Colon (tissue), 2 donors: Measurements from ENCODE around the gene ABCA7.

Experiments
- FAIRE-seq: peaks from 2 replicates; lab custom pipeline; 2012; peaks lifted over from hg19 to GRCh38; lab: Jason Lieb, UNC
- donor health status: control.
- donor health status: control.

Gene ABCA7

DNA sequence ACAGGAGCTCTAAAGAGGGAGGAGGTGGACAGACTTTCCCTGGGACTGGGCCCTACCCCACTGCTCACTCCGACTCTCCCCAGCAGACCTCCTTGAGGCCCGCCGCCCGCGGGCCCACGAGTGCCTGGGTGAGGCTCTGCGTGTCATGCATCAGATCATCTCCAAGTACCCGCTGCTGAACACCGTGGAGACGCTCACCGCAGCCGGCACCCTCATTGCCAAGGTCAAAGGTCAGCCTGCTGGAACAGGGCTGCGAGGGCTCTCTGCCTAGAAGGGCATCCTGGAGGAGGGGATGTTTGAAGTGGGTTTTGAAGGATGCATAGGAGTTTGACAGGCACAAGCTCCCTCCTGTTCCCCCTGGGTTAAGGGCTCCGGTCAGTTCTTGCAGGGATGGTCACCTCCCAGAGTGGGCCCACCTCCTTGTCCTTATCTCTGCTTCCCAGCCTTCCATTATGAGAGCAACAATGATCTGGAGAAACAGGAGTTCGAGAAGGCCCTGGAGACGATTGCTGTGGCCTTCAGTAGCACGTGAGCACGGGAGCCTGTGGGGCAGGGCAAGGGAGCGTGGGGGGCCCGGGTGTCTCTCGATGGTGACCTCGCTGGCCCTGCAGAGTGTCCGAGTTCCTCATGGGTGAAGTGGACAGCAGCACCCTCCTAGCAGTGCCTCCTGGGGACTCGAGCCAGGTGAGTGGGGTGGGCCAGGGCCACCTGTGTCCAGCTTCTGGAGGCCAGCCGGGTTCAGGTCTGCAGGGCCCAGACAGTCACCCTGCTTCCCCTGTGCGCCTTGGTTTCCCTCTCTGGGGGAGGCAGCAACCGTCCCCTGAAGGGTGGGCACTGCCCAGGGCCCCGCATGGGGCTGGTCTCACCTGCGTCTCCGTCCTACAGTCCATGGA lies 33.4 kb downstream of the ABCA7 start:
- no peak for FAIRE-seq

DNA sequence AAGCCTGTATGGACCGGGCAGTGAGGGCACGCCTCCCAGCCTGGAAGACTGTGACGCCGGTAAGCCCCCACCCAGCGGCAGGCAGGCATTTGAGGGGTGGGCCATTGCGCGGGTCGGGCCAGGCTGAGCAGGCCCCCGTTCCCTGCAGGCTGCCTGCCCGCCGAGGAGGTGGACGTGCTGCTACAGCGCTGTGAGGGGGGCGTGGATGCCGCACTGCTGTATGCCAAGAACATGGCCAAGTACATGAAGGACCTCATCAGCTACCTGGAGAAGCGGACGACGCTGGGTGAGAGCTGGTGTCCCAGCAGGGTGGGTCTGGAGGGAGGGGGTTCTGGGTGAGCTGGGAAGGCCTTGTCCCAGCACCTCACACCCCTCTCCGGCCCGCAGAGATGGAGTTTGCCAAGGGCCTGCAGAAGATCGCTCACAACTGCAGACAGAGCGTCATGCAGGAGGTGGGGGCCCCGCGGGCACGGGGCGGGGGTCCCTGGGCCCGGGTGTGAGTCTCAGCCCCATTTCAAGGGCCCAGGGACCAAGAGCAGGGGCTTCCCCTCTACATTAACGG lies 34.1 kb downstream of the ABCA7 start:
- no peak for FAIRE-seq

DNA sequence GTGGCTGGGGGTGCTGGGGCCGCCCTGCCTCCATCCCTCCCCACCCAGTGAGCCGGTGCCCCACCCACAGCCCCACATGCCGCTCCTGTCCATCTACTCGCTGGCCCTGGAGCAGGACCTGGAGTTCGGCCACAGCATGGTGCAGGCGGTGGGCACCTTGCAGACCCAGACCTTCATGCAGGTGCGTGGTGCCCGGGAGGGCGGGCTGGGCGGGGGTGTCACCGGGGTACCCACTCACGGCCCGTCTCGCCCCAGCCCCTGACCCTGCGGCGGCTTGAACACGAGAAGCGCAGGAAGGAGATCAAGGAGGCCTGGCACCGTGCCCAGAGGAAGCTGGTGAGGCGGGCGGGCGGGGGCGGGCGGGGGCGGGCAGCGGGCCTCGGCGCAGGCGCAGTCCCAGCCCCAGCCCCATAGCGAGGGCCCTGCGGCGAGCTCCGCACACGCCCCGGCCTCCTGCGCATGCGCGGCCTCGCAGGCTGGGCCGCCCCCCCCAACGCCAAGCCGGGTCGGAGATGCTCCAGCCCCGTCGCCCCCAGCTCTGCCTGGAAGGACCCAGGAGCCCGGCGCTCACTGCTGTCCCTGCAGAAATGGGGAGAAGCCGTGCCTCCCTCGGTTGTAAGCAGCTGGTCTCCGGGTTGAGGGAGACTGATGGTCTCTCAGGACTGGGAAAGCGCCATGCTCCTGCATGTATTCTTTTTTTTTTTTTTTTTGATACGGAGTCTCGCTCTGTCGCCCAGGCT lies 34.8 kb downstream of the ABCA7 start:
- FAIRE-seq: no peak

DNA sequence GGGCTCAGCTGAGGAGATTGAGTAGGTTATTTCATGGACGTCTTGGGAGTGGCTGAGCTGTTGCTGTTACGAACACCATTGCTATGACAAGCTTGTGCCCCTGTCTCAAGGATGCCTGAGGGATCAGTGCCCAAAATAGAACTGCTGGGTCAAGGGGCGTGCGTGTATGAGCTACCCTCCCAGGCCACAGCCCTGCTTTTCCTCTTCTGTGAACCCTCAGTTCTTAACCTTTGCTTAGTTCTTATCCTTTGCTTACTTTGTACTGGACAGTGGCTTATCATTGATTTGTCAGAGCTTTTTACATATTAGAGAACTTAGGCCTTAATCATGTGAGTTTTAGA lies 36.1 kb downstream of the ABCA7 start:
- FAIRE-seq: no peak

DNA sequence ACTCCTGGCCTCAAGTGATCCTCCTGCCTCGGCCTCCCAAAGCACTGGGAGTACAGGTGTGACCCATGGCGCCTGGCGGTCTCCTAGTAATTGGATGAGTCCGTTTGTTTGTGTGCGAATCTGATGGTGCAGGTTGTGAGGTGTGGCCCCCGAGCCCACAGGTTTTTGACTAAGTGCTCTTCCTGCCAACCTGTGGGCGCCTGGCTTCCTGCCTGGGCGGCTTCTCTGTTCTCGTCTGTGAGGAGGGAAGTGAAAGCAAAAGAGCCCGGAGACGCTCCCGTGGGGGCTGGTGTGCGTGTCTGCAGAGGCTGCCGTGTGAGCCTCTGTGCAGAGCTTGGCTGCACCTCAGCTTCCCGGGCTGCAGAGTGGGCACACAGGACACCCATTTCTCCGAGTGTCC lies 37.0 kb downstream of the ABCA7 start:
- FAIRE-seq: no peak

DNA sequence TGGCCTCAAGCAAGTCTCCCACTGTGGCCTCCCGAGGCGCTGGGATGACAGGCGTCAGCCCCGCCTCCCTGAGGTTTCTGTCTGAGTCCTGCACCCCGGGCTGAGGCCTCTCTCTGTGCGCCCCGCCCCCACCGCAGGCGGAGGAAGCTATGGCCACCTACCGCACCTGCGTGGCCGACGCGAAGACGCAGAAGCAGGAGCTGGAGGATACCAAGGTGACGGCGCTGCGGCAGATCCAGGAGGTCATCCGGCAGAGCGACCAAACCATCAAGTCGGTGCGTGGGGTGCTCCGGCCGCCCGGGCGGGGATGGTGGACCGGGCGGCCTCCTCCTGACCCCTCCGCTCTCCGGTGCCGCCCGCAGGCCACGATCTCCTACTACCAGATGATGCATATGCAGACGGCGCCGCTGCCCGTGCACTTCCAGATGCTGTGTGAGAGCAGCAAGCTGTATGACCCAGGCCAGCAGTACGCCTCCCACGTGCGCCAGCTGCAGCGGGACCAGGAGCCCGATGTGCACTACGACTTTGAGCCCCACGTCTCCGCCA lies 39.7 kb downstream of the ABCA7 start:
- FAIRE-seq: no peak

DNA sequence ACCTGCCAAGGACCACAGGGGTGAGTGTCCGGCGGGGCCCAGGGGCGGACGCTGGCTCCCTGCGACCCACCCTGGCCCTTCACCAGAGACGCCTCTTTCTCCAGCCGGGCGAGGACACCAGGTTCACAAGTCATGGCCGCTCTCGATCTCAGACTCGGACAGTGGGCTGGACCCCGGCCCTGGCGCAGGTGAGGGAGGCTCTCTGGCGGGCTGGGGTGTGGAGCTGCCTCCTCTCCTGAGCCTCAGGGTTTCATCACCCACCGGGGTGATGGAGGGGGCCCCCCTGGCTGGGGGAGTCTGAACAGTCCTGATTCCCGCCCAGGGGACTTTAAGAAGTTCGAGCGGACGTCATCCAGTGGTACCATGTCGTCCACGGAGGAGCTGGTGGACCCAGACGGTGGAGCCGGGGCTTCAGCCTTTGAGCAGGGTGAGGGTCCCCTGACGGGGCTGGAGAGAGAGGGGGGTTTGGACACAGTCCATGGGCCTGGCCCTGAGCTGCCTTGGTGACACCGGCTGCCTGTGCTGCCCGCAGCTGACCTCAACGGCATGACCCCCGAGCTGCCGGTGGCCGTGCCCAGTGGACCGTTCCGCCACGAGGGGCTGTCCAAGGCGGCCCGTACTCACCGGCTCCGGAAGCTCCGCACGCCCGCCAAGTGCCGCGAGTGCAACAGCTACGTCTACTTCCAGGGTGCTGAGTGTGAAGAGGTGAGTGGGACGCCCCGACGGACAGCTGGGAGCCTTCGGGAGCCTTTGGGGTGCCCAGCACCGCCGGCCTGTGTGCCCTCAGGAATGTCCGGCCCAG lies 40.7 kb downstream of the ABCA7 start:
- FAIRE-seq: no peak

DNA sequence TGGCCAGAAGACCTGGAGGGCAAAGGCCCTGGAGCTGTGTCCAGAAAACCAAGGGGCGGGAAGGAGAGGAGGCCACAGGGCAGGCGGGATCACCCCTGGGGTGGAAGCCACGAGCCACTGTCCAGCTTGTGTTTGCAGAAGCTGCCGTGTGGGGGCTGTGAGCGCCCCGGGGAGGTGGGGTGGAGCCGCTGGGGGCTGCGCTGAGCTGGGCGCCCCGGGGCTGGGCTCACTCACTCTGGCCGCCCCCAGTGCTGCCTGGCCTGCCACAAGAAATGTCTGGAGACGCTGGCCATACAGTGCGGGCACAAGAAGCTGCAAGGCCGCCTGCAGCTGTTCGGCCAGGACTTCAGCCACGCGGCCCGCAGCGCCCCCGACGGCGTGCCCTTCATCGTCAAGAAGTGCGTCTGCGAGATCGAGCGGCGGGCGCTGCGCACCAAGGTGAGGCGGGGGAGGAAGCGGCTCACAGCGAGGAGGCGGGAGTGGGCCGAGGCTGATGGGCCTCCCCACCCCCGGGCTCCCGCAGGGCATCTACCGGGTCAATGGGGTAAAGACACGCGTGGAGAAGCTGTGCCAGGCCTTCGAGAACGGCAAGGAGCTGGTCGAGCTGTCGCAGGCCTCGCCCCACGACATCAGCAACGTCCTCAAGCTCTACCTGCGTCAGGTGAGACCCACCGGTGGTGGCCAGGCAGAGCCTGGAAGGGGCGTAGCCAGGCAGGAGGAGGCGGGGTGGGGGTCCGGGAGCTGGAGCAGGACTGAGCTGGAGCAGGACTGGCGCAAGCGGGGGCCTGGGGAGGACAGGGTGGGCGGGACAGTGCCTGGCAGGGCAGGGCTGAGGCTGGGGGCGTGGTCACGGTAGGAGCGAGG lies 41.6 kb downstream of the ABCA7 start:
- FAIRE-seq: no peak

DNA sequence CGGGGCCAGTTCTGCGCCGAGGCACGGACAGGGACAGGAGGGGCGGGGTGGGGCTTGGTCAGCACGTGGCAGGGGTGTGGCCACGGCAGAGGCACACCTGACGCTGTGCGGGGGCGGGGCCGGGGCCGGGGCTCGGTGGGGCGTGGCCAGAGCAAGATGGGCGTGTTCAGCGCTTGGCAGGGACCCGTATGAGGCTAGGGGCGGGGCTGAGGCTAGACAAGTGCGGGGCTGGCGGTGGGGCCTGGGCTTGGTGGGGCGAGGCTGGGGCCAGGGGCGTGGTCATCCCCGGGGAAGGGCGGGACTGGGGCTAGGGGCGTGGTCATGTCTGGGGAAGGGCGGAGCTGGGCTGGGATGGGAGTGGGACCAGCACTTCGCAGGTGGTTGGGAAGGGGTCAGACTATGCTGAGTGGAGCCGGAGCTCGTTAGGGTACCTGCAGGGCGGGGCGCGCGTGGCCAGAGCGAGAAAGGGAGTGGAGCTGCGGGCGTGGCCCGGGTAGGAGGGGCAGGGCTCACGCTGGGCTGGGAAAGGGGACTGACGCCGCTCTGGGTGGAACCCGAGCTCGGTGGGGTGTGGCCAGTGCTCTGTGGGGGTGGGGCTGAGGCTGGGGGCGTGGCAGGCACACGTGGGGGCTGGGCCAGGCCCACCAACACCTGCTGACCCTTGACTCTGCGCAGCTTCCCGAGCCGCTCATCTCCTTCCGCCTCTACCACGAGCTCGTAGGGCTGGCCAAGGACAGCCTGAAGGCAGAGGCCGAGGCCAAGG lies 42.4 kb downstream of the ABCA7 start:
- no peak for FAIRE-seq

DNA sequence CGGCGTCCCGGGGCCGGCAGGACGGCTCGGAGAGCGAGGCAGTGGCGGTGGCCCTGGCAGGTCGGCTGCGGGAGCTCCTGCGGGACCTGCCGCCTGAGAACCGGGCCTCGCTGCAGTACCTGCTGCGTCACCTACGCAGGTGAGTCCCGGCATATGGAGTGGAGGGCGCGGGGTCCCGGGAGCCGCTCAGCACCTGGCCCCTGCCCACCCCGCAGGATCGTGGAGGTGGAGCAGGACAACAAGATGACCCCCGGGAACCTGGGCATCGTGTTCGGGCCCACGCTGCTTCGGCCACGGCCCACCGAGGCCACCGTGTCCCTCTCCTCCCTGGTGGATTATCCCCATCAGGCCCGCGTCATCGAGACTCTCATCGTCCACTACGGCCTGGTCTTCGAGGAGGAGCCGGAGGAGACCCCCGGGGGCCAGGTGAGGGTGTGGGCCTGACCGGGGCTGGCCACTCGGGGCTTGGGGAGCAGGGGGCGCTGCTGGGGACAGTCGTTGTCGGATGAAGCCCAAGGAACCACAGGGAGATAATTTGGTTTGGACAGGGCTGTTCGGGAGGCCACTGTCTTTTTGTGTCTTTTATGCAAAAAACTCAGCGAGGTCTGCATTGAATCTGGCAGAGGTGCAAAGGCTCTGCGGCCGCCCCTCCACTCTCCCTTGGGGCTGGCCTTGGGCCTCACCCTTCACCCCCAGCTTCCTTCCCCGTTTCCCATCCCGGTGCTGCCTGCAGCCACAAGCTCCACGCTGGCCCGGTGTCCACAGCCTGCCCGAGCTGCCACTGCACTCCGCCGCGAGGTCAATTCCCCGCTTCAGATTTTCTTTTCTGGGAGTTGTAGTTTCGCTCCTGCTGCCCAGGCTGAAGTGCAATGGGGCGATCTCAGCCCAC lies 43.3 kb downstream of the ABCA7 start:
- FAIRE-seq: no peak

DNA sequence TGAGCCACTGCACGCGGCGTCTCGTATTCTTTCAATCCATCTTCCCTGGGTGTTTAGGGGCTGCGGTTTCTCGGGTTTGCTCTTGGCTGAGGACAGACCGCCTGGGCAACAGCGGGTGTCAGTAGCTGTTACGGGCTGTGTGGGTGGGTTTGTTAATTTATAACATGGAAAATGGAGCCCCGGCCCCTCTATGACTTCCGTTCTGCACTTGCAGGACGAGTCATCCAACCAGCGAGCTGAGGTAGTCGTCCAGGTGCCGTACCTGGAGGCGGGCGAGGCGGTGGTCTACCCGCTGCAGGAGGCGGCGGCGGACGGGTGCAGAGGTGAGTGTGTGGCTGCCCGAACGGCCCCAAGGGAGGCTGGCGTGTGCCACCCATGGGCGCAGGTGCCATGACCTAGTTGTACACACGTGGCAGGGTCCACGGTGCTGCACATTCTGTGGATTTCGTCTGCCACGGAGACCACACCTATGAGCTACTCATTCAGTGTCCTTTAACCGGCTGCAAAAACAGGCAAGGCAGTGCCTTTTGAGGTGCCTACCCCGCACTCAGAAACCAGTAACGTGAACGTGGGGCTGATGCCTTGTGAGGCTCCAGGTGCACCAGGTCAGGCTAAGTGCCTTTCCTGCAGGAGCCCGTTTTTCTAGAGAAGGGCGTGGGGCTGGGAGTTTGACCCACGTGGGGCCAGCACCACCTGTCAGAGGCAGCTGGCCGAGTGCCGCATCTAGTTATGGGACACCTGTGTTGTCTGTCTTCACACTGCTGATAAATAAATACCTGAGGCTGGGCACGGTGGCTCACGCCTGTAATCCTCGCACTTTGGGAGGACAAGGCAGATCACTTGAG lies 44.3 kb downstream of the ABCA7 start:
- no peak for FAIRE-seq

DNA sequence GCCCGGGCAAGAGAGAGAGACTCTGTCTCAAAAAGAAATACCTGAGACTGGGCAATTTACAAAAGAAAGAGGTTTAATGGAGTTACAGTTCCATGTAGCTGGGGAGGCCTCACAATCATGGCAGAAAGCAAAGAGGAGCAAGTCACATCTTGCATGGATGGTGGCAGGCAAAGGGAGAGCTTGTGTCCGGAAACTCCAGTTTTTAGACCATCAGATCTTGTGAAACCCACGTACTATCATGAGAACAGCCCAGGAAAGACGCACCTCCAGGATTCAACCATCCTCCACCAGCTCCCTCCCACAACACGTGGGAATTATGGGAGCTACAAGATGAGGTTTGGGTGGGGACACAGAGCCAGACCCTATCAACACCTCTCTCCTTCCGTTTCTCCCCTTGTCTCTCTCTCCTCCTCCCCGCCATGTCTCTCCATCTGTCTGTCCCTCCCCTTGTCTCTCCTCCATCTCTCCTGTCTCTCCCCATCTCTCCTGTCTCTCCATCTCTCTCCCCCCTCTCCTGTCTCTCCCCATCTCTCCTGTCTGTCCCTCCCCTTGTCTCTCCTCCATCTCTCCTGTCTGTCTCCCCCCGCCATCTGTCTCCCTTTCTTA lies 45.2 kb downstream of the ABCA7 start:
- no peak for FAIRE-seq

DNA sequence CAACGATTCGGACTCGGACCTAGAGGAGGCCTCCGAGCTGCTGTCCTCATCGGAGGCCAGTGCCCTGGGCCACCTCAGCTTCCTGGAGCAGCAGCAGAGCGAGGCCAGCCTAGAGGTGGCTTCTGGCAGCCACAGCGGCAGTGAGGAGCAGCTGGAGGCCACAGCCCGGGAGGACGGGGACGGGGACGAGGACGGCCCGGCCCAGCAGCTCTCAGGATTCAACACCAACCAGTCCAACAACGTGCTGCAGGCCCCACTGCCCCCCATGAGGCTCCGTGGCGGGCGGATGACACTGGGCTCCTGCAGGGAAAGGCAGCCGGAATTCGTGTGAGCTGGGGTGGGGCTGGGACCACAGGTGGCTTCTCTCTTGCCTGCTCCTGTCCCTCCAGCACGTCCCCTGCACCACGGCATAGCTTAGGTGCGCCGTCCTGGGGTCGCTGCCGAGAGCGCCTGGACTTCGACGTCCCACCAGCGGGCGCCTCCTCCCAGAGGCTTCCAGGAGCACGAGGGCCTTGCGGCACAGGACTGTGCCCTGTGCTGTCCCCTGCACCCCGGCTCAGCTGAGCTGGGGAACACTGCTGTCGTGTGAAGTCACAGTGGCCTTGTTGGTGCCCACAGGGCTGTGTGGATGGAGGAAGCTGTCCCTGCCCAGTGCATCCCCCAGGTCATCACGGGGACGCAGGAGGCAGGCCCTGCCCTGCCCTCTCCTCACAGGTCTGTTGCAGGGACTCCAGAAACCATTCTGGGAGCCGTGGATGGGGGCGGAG lies 46.0 kb downstream of the ABCA7 start:
- no peak for FAIRE-seq

DNA sequence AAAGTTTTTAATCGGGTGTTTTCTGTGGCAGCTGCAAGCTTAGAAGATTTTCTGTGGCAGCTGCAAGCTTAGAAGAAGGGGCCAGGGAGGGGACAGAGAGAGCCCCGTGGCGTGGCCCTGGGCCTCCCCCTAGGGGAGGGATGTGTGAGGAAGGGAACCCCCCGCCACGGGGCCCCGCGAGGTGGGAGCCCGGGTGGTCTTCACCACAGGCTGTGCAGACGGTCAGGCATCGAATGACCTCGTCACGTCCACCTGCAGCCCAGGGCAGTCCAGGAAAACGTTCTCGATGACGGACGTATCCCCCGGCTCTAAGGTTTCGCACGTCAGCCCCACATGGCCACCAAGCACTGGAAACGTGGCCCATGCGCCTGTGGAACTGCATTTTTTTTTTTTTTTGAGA lies 46.7 kb downstream of the ABCA7 start:
- no peak for FAIRE-seq

DNA sequence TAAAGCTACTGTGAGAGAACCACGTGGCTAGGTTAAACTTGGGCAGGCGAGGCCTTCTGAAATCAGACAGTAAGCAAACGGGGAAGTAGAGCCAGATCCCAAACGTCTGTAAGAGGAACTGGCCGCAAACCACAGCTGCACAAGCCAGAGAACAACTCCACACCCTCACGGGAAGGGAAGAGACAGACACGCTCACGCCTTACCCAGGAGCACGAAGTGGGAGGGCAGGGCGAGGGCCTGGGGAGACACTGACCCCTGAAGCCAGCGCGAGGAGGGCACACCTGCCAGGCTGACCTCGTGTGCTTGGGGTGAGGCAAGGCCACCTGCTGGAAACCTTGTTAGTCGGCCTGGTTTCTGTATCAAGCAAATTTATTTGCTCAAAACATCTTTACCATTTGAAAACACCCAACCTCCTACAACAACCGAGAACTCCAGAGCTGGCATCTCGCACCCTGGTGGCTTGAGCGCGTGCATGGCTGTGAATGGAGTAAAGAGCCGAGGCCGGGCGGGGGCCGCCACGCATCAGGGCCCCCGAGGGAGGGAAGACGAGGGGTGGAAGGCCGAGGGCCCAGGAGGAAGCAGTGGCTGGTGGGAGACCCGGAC lies 48.0 kb downstream of the ABCA7 start:
- no peak for FAIRE-seq

DNA sequence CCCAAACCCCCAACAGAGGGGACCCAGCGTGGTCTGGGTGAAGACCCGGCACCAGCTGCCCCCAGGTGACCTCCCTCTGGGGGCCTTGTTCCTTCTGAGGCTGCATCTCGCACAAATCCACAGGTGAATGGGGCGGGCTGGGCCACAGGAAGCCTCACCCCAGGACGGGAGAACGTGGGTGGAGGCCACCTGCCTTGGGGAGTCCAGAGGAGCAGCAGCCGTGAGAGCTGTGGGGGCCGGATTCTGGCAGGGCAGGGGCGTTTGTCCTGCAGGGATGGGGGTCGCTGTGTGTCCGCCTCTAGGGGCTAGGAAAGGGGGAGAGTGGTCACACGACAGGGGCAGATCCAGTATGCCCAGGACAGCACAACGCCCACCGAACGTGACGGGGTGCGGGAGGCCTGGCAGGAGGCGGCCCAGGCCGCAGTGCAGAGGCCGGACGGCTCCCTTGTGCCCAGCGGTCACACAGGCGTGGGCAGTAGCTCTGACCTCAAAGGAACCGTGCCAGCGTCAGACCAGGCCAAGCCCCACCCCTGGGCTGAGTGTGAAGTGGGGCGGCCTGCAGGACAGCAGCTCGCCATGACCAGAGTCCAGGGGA lies 48.6 kb downstream of the ABCA7 start:
- FAIRE-seq: no peak
